K562 (cell line): ENCODE measurements around the gene CLCN6. TPM values are rescaled to one million over a fixed set of nuclear protein-coding genes. Genes with fewer than 3 reads are reported as not detected.

Experiments used
- ATAC-seq: fragments of 200-7000 bp; cut with Tn5 transposase; 3 replicates; pipeline ENCODE4 v1.9.1; 2020; ENCODE audit warnings: moderate library complexity
- BruUV-seq: library from RNA; stranded (reverse); fragments of 400-500 nt; replicated peaks from 2 replicates; lab custom pipeline; 2021; lab: Mats Ljungman, UMichigan
- CTCF ChIA-PET: fragments of 300-600 bp; formaldehyde crosslinking; extraction: SDS; loops from one replicate; lab custom pipeline; 2021; ENCODE audit warnings: low intra/inter-chr PET ratio; lab: Yijun Ruan, JAX
- POLR2A ChIA-PET: fragments of 300-600, 350-650 bp; sonication (Branson Sonifier 250); formaldehyde crosslinking; extraction: SDS; loops from one replicate; lab custom pipeline; 2021; ENCODE audit warnings: antibody characterized with exemption, inconsistent platforms; lab: Yijun Ruan, JAX
- DNase-seq, 4 experiments: peaks; one replicate each; pipeline versions ENCODE4 v3.0.0 to v3.0.0-alpha.2; 2011 to 2018; ENCODE audit warnings: low spot score in 3 of 4, mixed read lengths in 3 of 4; ENCODE audit errors: extremely low read depth in 1 of 4
- FAIRE-seq: peaks from 2 replicates; lab custom pipeline; 2011; peaks lifted over from hg19 to GRCh38; lab: Jason Lieb, UNC
- H2AFZ ChIP-seq: 2 replicates; pipeline ENCODE4 v1.6.0; 2011; ENCODE audit warnings: low read depth, low read length, control low read depth, inconsistent platforms
- H3K27ac ChIP-seq: fragments of 200-600 bp; 3 replicates; pipeline ENCODE4 v1.8.0; 2011; ENCODE audit warnings: low read depth, mild to moderate bottlenecking, control low read depth, inconsistent platforms, low read length, moderate library complexity, mixed read lengths; ENCODE audit errors: extremely low read depth
- H3K27me3 ChIP-seq, 2 experiments: fragments of 300-600 bp in 1 of 2; 2 replicates in 1 of 2; 3 replicates in 1 of 2; pipeline versions ENCODE4 v1.6.0 to v1.8.0; 2011; ENCODE audit warnings: inconsistent platforms in 2 of 2, low read length in 2 of 2, mild to moderate bottlenecking in 1 of 2, mixed read lengths in 1 of 2, moderate library complexity in 1 of 2; ENCODE audit not compliant: control insufficient read depth in 2 of 2, insufficient read depth in 2 of 2
- H3K36me3 ChIP-seq: fragments of 300-600 bp; 3 replicates; pipeline ENCODE4 v1.8.0; 2011; ENCODE audit warnings: mild to moderate bottlenecking, low read length, inconsistent platforms; ENCODE audit not compliant: control insufficient read depth, insufficient read depth
- H3K4me1 ChIP-seq, 2 experiments: fragments of 200-600 bp in 1 of 2; replicated peaks in 1 of 2; 2 replicates in 1 of 2; 3 replicates in 1 of 2; pipeline versions ENCODE4 v1.5.1 to v1.8.0; 2011; ENCODE audit warnings: inconsistent platforms in 2 of 2, low read length in 2 of 2, mild to moderate bottlenecking in 1 of 2, mixed read lengths in 1 of 2, moderate library complexity in 1 of 2; ENCODE audit not compliant: control insufficient read depth in 2 of 2, insufficient read depth in 2 of 2
- H3K4me2 ChIP-seq: 2 replicates; pipeline ENCODE4 v1.6.1; 2011; ENCODE audit warnings: low read length, control low read depth, inconsistent platforms, mixed read lengths; ENCODE audit not compliant: insufficient read depth
- H3K4me3 ChIP-seq: fragments of 200-600 bp; sonication (generic), shearing (Covaris generic); 2 replicates; pipeline ENCODE4 v1.5.1; 2016; ENCODE audit warnings: control low read depth, inconsistent platforms
- H3K79me2 ChIP-seq: fragments of 200-600 bp; 3 replicates; pipeline ENCODE4 v1.8.0; 2011; ENCODE audit warnings: low read length, inconsistent platforms; ENCODE audit not compliant: control insufficient read depth, insufficient read depth
- H3K9ac ChIP-seq, 2 experiments: 2 replicates each; pipeline versions ENCODE4 v1.6.0 to v1.6.1; 2011; ENCODE audit warnings: low read depth in 2 of 2, low read length in 2 of 2, control low read depth in 1 of 2, inconsistent platforms in 1 of 2, mild to moderate bottlenecking in 1 of 2, mixed read lengths in 1 of 2; ENCODE audit not compliant: insufficient read depth in 1 of 2
- H3K9me1 ChIP-seq: one replicate; pipeline ENCODE4 v1.6.0; 2011; ENCODE audit warnings: inconsistent platforms, mild to moderate bottlenecking, low read length, moderate library complexity; ENCODE audit not compliant: control insufficient read depth, insufficient read depth
- H3K9me3 ChIP-seq: replicated peaks from 2 replicates; pipeline ENCODE4 v1.5.1; 2011; ENCODE audit warnings: low read depth, low read length, inconsistent platforms; ENCODE audit not compliant: control insufficient read depth, insufficient read depth
- H4K20me1 ChIP-seq: replicated peaks from 2 replicates; pipeline ENCODE4 v1.6.1; 2011; ENCODE audit warnings: low read length, inconsistent platforms, mixed read lengths; ENCODE audit not compliant: control insufficient read depth, insufficient read depth
- SOX6 ChIP-seq: fragments of 450-650 bp; IDR thresholded peaks from 2 replicates; pipeline ENCODE4 v1.6.1; 2014; ENCODE audit warnings: mild to moderate bottlenecking
- ZNF384 ChIP-seq: IDR thresholded peaks from 2 replicates; pipeline ENCODE4 v1.6.1; 2012; ENCODE audit warnings: low read depth, low read length, improper control_type of control experiment
- ZNF507 ChIP-seq: conservative IDR thresholded peaks from 2 replicates; pipeline ENCODE4 v1.6.1; 2017; ENCODE audit warnings: missing genetic modification characterization, missing compliant biosample characterization
- ZNF586 ChIP-seq: fragments of 450-650 bp; formaldehyde crosslinking; conservative IDR thresholded peaks from 2 replicates; pipeline ENCODE4 v1.4.0; 2020; ENCODE audit warnings: mild to moderate bottlenecking, moderate library complexity
- WGBS: fragments of 100-300 bp; shearing (Covaris generic); methylation state at CpG from one replicate; pipeline ENCODE4 v1.1.6; 2016; ENCODE audit warnings: low coverage, mixed read lengths; ENCODE audit not compliant: insufficient coverage; ENCODE audit errors: missing lambda C conversion rate; 5-methylcytosine and 5-hydroxymethylcytosine counted together
- in situ Hi-C: fragments of 300-500 bp; cut with MboI; formaldehyde crosslinking; loops from 4 replicates; pipeline ENCODE4 v1.15.0; 2018; ENCODE audit warnings: inconsistent platforms, mixed read lengths
- intact Hi-C: fragments of 100-400 bp; cut with micrococcal nuclease; formaldehyde crosslinking; loops from 2 replicates; pipeline ENCODE4 v1.14.2; 2022
- polyA plus RNA-seq, 8 experiments: library from polyadenylated mRNA; depleted of rRNA in 4 of 8; stranded (reverse) in 5 of 8; unstranded in 3 of 8; fragments of >200 nt; fragmentation: Nextera tagmentation in 2 of 8; fragmentation: Illumina TruSeq in 1 of 8; extraction: Ambion mirVana in 2 of 8; extraction: Trizol in 1 of 8; gene quantifications; 2 replicates each; pipeline versions ENCODE4 v1.2.1 to v1.2.3, GENCODE V29; 2011 to 2014; ENCODE audit warnings: inconsistent platforms in 1 of 8, missing spikeins in 1 of 8
- total RNA-seq, 7 experiments: library from RNA; depleted of rRNA in 6 of 7; stranded (reverse); fragments of >200 nt in 6 of 7; fragmentation: Illumina TruSeq in 2 of 7; extraction: Trizol in 2 of 7; gene quantifications; 2 replicates each; pipeline versions ENCODE4 v1.2.1 to v1.2.3, GENCODE V29; 2011 to 2021; ENCODE audit warnings: low replicate concordance in 1 of 7
- TF ChIP-seq, protein P1 (sequence below): fragments of 450-650 bp; IDR thresholded peaks from 2 replicates; pipeline ENCODE4 v1.6.1; 2016

The CLCN6 gene
- total and polyA plus RNA-seq, 9 of the 15 experiments (the other 6 are each of a cell fraction or from before 2014, with no cell fraction given) = 2.0 to 21.8 (median 13.6) TPM

GRCh38 chr1:11854519-11854918 lies 48.5 kb downstream of the CLCN6 start:
- no peak for FAIRE-seq
- H3K27ac ChIP-seq = no peak overlapping the region
- no peak overlapping the region for H3K4me3 ChIP-seq
- peaks cover 15% of the 10 kb centered on the region for H4K20me1 ChIP-seq
- ATAC-seq = no peak
- H3K79me2 ChIP-seq = no peaks in the 10 kb centered on the region
- WGBS = 3% methylated on average over 6 of the region's 8 CpGs
- peaks cover 6 to 18% of the 10 kb centered on the region in 2 experiments; a peak in 4 of 5 replicates for H3K4me1 ChIP-seq
- intact Hi-C loops = no loop called here
- TF ChIP-seq, protein P1, sequence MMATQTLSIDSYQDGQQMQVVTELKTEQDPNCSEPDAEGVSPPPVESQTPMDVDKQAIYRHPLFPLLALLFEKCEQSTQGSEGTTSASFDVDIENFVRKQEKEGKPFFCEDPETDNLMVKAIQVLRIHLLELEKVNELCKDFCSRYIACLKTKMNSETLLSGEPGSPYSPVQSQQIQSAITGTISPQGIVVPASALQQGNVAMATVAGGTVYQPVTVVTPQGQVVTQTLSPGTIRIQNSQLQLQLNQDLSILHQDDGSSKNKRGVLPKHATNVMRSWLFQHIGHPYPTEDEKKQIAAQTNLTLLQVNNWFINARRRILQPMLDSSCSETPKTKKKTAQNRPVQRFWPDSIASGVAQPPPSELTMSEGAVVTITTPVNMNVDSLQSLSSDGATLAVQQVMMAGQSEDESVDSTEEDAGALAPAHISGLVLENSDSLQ = peak; percentile 19; the same call in 1 of the 2 replicates
- TF ChIP-seq ZNF507 (tag) (no peak), ZNF384 (peak; percentile 15; the same call in 1 of the 2 replicates), ZNF586 (CRISPR knock-in tag) (no peak), SOX6 (no peak)
- TF ChIP-seq, all 486 proteins: peak for 2
- no TSS peak for BruUV-seq
- Histone ChIP-seq H3K9me1 (no peaks in the 10 kb centered on the region), H3K36me3 (no peaks in the 10 kb centered on the region), H3K27me3 (peaks cover 29 to 48% of the 10 kb centered on the region in 2 experiments; a peak in 4 of 5 replicates), H3K4me2 (no peak overlapping the region), H3K9me3 (no peaks in the 10 kb centered on the region), H3K9ac (no peak overlapping the region), H2AFZ (no peak overlapping the region)
- POLR2A ChIA-PET = interaction anchor here (0.6 to 8.8 kb wide), 4 partner anchors 15 to 440 kb away, joined by 3 to 96 read pairs (median 8); no protein-coding TSS in a partner anchor
- DNase-seq = no peak
- in situ Hi-C loops = no loop called here
- CTCF ChIA-PET = no interaction called here
